ENCODE results near the gene DGKI.
A peak's percentile ranks its signal among the peaks of the same experiment; 100 is the strongest.

DGKI gene

GRCh38 chr7:137873524-137873923 lies 26.8 kb upstream of the DGKI start:
- no peak for DNase-seq

GRCh38 chr7:137871170-137871915 lies 24.6 kb upstream of the DGKI start:
- no peak for DNase-seq

GRCh38 chr7:137870684-137871083 lies 23.9 kb upstream of the DGKI start:
- no peak for DNase-seq

DNA sequence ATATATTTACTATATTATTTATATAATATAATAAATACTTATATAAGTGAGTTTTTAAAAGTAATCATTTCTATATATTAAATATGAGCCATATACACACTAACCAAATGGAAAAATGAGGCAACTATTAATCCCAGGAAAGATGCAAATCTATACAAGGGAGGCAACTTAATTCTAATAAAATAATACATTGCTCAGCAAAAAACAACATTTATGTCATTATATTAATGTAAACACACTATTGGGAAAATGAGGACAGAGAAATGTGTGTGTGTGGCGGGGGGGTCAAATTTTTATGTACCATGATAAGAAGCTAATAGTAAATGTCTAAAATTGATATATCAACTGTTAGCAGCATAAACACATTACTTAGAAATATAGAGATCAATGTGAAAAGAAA lies 23.3 kb upstream of the DGKI start:
- no peak for DNase-seq

- DNase-seq: no peak
These were observed 22.5 kb upstream of the DGKI start for GRCh38 chr7:137869260-137869659.

DNA sequence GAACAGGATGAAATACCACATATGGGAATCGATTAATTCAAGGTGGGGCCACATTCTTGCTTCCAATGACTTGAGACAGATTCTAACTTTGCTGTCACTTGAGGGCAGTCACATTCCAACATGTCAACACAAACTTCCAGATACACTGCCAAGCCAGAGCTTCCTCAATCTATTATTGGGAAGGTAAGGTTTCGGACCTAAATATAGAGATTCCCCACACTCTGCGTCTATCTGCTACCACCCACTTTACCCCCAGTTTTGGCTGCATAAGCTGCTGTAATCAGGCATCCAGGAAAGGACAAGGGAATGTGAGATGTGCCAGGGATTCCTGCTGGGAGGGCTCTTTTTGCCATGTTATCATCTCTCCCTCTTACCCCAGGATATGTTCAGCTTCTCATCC lies 20.5 kb upstream of the DGKI start:
- no peak for DNase-seq

- DNase-seq: no peak
These were observed 19.0 kb upstream of the DGKI start for GRCh38 chr7:137865764-137866163.

GRCh38 chr7:137862964-137863363 lies 16.2 kb upstream of the DGKI start:
- DNase-seq: no peak

- DNase-seq: no peak
These were observed 15.6 kb upstream of the DGKI start for GRCh38 chr7:137862358-137862757.

- no peak for DNase-seq
These were observed 13.8 kb upstream of the DGKI start for GRCh38 chr7:137860542-137860941.

- DNase-seq: peak in 1 of 56 donors; percentile 2
These were observed 6.3 kb upstream of the DGKI start for GRCh38 chr7:137853053-137853452.

DNA sequence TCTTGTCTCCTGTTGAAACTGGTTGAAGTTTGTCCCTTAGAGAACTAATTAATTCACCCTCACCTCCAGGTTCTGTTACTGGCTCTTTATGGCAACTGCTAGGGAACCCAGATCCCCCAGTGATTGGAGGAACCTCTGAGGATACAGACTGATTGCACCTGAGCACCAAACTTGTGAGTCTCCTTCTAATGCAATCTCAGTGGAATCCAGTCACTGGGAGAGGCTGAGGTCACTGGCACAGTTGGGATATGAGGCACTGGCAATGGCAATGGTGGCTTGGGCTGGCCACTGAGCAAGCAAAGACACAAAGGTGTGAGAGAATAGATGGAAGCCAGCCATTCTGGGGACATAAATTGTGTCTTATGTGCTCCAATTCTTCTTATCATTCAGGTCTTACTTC lies 5.3 kb upstream of the DGKI start:
- DNase-seq: no peak

DNA sequence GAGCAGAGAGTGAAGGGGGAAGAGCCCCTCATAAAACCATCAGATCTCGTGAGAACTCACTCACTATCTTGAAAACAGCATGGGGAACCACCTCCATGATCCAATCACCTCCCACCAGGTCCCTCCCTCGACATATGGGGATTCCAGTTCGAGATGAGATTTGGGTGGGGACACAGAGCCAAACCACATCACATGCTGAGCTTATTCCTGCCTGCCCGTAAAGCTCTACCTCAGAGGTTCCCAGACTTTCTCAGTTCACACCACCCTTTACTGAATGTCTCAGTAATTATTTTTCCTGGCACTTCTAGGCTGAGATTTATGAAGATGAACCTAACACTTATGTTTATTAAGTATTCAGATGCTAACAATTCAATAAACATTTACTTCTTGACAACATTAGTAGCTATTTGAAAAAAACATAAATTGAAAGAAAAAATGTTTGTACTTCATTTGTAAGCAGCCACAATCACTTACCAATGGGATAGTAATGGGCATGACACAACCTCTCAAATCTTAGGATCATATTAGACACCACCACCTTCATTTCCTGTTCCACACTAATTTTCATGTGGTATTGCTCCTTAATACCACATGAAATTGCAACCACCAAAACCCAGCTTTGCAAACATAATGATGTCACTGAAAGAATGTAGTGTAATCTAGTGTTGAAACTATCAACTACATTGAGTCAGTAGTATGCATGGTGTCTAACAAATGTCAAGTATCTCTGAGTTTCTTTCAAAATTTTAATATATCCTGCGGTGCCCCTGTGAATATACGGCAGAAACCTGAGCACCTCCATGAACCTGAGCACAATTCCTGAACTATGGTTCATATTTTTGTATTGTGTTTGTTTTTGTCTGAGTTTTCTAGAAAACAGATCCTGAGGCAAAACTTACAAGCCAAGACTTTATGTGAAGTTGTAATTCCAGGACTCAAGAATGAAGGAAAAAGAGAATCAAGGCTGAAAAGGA lies 4.5 kb upstream of the DGKI start:
- no peak for DNase-seq

DNA sequence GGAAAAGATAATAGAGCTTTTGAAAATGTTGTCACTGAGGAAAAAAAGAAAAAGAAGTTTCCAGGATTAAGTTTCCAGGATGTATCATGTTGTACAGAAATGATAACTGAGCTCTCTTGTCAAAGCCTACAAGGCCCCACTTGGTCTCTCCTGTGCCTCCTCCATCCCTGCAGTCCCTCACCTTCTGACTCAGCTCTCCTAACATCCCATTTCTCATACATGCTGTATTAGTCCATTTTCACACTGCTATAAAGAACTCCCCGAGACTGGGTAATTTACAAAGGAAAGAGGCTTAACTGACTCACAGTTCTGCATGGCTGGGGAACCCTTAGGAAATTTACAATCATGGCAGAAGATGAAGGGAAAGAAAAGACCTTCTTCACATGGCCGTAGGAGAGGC lies 3.8 kb upstream of the DGKI start:
- DNase-seq: no peak

- peak in 1 of 56 donors; percentile 29 for DNase-seq
These were observed 1.3 kb upstream of the DGKI start for GRCh38 chr7:137848095-137848494.

DNA sequence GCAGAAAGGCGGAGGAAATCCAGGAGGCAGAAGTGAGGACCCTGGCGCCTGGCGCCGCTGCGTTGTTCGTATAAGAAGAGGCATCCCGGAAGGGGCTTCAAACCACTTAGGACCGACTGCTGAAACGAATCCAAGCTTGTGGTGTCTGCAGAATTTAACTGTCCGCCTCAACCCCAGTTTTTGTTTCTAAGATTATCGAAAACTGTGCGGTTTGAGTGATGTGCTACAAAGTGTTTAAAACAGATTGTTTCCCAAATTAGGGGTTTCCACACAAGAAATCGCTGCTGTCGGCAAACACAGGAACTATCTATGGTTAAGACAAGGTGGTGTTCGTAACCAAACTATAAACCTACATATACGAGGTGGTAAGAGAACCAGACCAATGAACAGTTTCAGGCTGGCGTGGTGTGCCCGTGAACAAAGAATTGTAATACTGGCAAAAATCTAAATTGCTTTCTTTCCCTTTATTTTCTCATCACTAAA lies 835 bp upstream of the DGKI start:
- DNase-seq: peak in 6 of 56 donors; percentile 11 to 50 (median 31)

DNA sequence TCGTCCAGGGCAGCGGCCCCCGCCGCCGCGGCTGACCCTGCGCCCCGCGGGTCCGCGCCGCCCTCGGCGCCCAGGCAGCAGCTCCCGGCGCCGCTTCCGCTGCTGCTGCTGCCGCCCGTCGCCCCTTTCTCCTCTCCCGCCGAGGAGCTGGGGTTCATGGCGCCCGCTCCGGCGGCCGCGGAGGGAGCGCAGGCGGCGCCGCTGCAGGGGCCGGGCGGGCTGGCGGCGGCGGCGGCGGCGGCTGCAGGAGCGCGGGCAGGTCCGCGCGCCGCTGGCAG lies 286 bp downstream of the DGKI start:
- DNase-seq: no peak

GRCh38 chr7:137844677-137845425 lies 1.9 kb downstream of the DGKI start:
- peak in 21 of 56 donors; percentile 1 to 72 (median 47) for DNase-seq

GRCh38 chr7:137839903-137840779 lies 6.6 kb downstream of the DGKI start:
- DNase-seq: peak in 2 of 56 donors; percentile 7

DNA sequence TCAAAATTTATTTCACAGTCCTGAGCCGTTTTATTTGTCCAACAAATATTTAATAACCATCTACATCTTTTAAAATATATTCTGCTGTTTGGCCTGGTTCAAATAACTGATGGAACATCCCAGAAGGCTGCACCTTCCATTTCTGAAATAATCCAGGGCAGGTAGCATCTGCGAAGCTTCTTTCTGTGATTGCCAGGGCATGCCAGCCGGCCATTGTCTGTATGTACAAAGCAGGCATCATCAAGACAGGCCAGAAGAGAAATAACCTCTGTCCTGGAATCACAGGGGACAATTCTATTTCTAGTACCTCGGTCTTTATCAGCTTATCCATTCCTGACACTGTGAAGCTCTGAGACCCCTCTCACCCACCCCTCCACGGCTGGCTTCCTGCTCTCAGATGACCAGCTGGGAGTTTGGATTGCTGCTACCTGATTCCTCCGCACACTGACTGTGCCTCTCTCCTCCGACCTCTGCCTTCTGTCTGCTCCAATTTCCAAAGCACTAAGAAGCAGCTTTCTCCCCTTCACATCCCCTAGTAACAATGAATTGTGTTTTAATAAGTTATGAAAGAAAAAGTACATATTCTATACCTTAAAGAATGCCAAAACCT lies 8.0 kb downstream of the DGKI start:
- no peak for DNase-seq
